HFF-Myc (cell line): ENCODE data around the gene GRM4.

Source experiments
- DNase-seq: peaks from one replicate; pipeline ENCODE4 v3.0.0-alpha.2; 2011; ENCODE audit warnings: low read depth; ENCODE audit errors: extremely low read depth
- H3K4me3 ChIP-seq: replicated peaks from 2 replicates; pipeline ENCODE4 v1.5.1; 2011; ENCODE audit warnings: low read depth, mild to moderate bottlenecking, control low read depth, low read length
- TF ChIP-seq, protein P1 (sequence below): IDR thresholded peaks from 2 replicates; pipeline ENCODE4 v1.5.1; 2012; ENCODE audit warnings: mild to moderate bottlenecking, low read depth, low read length, control low read depth; ENCODE audit errors: missing control alignments

GRM4 gene

DNA sequence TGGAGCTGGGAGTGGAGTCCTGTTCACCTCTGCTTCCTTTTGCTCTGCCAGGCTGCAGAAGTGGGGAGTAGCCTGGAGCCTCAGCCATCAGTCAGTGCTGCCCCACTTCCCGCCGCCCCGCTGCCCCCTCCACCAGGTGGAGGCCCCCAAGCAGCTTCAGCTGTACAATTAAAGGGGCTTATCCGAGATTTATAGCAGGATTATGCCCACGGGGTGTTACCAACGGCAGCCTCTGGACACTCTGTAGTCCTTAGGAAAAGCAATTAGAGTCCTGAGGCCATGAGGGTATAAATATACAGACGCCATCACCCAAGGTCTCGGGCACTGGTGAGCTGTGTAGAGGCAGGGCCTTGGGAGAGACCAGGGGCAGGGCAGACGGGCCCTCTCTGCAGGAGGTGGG lies 55.4 kb downstream of the GRM4 start:
- H3K4me3 ChIP-seq, result no peak overlapping the region

DNA sequence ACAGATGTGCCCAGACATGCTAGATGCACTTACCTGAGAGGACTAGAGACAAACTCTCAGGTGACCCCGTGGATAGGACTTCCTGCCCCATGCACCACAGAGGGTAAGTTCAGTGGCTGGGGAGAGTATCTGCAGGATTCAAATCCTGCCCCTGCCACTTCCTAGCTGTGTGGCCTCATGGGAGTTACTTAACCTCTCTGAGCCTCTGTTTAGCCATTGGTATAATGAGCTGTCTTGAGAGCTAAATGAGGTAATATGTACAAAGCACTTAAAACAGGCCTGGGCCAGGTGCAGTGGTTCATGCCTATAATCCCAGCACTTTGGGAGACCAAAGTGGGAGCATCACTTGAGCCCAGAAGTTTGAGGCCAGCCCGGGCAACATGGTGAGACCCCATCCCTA lies 59.3 kb downstream of the GRM4 start:
- DNase-seq, result no peak
- no peak overlapping the region for H3K4me3 ChIP-seq
- TF ChIP-seq, protein P1, sequence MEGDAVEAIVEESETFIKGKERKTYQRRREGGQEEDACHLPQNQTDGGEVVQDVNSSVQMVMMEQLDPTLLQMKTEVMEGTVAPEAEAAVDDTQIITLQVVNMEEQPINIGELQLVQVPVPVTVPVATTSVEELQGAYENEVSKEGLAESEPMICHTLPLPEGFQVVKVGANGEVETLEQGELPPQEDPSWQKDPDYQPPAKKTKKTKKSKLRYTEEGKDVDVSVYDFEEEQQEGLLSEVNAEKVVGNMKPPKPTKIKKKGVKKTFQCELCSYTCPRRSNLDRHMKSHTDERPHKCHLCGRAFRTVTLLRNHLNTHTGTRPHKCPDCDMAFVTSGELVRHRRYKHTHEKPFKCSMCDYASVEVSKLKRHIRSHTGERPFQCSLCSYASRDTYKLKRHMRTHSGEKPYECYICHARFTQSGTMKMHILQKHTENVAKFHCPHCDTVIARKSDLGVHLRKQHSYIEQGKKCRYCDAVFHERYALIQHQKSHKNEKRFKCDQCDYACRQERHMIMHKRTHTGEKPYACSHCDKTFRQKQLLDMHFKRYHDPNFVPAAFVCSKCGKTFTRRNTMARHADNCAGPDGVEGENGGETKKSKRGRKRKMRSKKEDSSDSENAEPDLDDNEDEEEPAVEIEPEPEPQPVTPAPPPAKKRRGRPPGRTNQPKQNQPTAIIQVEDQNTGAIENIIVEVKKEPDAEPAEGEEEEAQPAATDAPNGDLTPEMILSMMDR, result no peak

More for the DNA sequence above, 55.4 kb downstream of the GRM4 start:
- TF ChIP-seq, protein P1, result no peak
- no peak for DNase-seq

DNA sequence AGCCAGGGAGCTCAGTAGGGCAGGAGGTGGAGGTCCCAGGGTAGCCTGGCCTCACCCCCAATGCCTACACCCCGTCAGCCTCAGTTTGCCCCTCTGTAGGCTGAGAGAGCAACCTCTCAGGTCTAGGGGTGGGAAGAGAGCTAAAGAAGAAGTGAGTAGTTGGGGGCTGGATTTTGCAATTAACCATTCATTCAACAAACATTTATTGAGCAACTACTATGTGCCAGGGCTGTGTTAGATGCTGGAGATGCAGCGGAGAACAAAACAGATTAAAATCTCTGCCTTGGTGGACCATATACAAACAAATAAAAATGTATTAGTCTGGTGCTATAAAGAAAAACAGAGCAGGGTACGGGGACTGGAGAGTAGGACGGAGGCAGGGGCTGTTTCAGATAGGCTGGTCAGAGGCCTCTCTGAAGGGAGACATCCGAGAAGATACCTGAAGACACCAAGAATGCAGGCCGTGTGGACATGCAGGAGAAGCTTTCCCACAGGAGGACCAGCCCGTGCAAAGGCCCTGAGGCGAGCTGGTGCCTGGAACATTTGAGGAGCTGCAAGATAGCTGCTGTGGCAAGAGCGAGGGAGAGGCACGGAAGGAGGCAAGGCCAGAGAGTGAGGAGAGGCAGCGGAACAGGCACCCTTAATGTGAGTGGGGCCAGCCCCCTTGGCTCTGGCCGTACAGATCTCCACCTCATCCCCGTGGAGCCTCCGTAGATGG lies 60.3 kb downstream of the GRM4 start:
- TF ChIP-seq, protein P1, result no peak
- DNase-seq, result no peak
- H3K4me3 ChIP-seq, result no peak overlapping the region

DNA sequence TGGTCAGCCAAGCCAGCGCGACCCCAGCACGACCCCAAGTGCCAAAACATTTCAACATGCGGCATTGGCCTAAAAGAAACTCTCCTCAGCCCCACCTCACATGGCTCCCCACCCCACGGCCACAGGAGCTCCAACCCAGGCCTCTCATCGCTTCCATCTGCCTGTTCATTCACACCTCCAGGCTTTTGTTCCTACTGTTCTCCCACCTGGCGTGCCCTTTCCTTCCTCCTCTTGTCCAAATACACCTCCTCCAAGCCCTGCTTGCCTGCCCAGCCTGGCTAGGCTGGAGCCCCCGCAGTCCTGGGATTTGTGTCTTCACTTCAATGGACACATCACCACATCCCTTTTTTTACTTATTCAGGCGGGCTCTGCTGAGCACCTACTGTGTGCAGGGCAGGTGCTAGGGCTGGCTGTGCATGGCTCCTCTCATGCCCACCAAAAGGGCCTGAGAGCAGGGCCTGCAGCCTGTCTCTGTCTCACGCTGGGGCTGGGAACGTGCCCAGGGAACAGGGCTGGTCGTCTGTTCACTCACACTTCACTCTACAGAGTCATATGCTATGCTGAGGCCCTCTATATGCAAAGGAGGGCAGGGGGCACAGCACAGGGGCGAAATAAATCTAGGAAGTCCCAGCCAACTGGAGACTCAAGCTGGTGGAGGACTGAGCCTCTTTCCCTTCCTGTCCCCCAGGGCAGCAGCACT lies 61.1 kb downstream of the GRM4 start:
- no peak for DNase-seq
- no peak overlapping the region for H3K4me3 ChIP-seq
- TF ChIP-seq, protein P1, result no peak

DNA sequence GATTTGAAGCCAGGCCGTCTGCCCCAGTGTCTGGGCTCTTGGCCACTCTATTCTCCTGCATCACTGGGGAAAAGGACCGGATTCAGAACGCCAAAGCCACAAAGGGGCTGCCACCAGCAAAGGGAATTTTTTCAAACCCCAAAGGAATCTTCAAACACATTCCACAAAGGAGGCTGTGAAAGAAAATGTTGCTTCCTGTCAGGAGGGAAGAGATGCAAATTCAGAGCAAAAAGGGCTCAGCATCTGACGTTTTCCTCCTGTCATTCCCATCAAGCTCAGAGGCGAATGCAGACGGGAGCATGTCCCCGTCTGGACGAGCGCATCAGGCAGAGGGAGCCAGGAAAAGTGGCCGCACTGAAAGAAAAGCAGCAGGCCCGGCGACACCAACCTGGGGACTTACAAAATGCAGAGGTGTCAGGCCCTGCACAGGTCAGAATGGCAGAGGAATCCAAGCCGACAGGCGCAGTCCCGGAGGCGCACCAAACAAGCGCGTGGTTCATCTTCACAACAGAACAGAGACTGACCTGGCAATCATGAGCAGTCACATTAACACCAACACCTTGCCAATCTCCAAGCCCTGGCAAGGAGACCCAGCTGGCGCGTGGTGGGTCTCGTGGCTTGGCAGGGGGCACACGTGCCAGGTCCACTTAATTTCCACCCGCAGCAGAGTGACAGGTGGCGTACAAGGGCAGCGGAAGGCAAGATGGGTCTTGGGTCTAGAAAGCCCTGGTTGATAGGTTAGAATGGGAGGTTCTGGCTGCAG lies 62.8 kb downstream of the GRM4 start:
- TF ChIP-seq, protein P1, result no peak
- H3K4me3 ChIP-seq, result no peak overlapping the region
- no peak for DNase-seq

DNA sequence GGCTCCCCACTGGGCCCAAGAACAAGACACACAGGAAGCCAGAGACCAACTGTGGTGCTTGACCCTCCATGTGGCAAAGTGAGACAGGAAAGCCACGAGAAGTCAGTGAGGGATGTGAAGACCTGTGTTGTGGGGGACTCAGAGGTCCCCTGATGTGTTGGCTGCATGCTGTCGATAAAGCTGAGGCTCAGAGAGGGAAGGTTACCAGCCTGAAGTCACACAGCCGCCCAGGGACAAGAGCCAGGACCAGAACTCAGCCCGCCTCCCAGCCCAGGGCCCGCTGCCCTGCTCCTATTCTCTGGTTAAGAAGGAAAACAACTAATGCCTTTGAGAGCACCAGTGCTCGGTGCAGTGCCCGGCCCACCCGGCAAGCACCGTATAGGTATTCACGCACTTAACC lies 63.5 kb downstream of the GRM4 start:
- H3K4me3 ChIP-seq, result no peak overlapping the region
- DNase-seq, result no peak
- TF ChIP-seq, protein P1, result no peak
